Neural crest cell (in vitro differentiated cells): ENCODE results near the gene FARP1. TPM values are rescaled to one million over a fixed set of nuclear protein-coding genes. Genes with fewer than 3 reads are reported as not detected.

ENCODE experiments used
- DNase-seq: peaks from one replicate; pipeline ENCODE4 v3.0.0; 2021; ENCODE audit warnings: low read depth, mixed read lengths, low spot score
- H3K27ac Mint-ChIP-seq: one replicate; pipeline ENCODE4 v1.8.0; 2021; ENCODE audit warnings: mild to moderate bottlenecking, mixed read lengths; ENCODE audit not compliant: unreplicated experiment
- H3K27me3 Mint-ChIP-seq: 2 replicates; pipeline ENCODE4 v1.8.0; 2021; ENCODE audit warnings: low read depth, mild to moderate bottlenecking, mixed read lengths
- H3K36me3 Mint-ChIP-seq: 2 replicates; pipeline ENCODE4 v1.8.0; 2021; ENCODE audit warnings: low read depth, mild to moderate bottlenecking, mixed read lengths
- H3K4me1 Mint-ChIP-seq: 2 replicates; pipeline ENCODE4 v1.8.0; 2021; ENCODE audit warnings: mixed read lengths
- H3K4me3 Mint-ChIP-seq: one replicate; pipeline ENCODE4 v1.8.0; 2021; ENCODE audit warnings: mild to moderate bottlenecking, mixed read lengths
- H3K9me3 Mint-ChIP-seq: 2 replicates; pipeline ENCODE4 v1.8.0; 2021; ENCODE audit warnings: mixed read lengths
- CTCF ChIP-seq: fragments of 200-600 bp; sonication (generic); conservative IDR thresholded peaks from 2 replicates; pipeline ENCODE4 v1.5.0; 2021; ENCODE audit warnings: antibody characterized with exemption, mild to moderate bottlenecking
- total RNA-seq: library from RNA; stranded (reverse); gene quantifications from 2 replicates; pipeline ENCODE4 v1.2.1, GENCODE V29; 2021

Gene FARP1
- total RNA-seq, 1 donor from 2014 or later: 138 TPM

GRCh38 chr13:98157188-98157587 is 14.3 kb downstream of the FARP1 start:
- no peaks in the 10 kb centered on the region for H3K27me3 Mint-ChIP-seq
- H3K4me1 Mint-ChIP-seq: peaks cover 46% of the 10 kb centered on the region
- peak overlapping the region; percentile 8 for H3K27ac Mint-ChIP-seq
- H3K4me3 Mint-ChIP-seq: no peak overlapping the region
- H3K36me3 Mint-ChIP-seq: peaks cover 16% of the 10 kb centered on the region
- peaks cover 2% of the 10 kb centered on the region for H3K9me3 Mint-ChIP-seq
- no peak for DNase-seq
- TF ChIP-seq CTCF: no peak

GRCh38 chr13:98157609-98158008 is 14.7 kb downstream of the FARP1 start:
- H3K4me1 Mint-ChIP-seq: peaks cover 45% of the 10 kb centered on the region
- peaks cover 4% of the 10 kb centered on the region for H3K9me3 Mint-ChIP-seq
- H3K27ac Mint-ChIP-seq: peak overlapping the region; percentile 8
- no peaks in the 10 kb centered on the region for H3K27me3 Mint-ChIP-seq
- no peak for DNase-seq
- no peak for TF ChIP-seq CTCF
- peaks cover 19% of the 10 kb centered on the region for H3K36me3 Mint-ChIP-seq
- H3K4me3 Mint-ChIP-seq: no peak overlapping the region

- Mint-ChIP-seq H3K4me3 (no peak overlapping the region), H3K36me3 (peaks cover 23% of the 10 kb centered on the region), H3K27me3 (no peaks in the 10 kb centered on the region), H3K27ac (no peak overlapping the region), H3K9me3 (peaks cover 8% of the 10 kb centered on the region), H3K4me1 (peaks cover 45% of the 10 kb centered on the region)
- DNase-seq: no peak
- TF ChIP-seq CTCF: no peak
Measured at GRCh38 chr13:98158172-98158899, 15.4 kb downstream of the FARP1 start.

GRCh38 chr13:98162935-98163334 is 20.0 kb downstream of the FARP1 start:
- no peak overlapping the region for H3K27ac Mint-ChIP-seq
- H3K9me3 Mint-ChIP-seq: peaks cover 8% of the 10 kb centered on the region
- peaks cover 42% of the 10 kb centered on the region for H3K4me1 Mint-ChIP-seq
- TF ChIP-seq CTCF: no peak
- no peak overlapping the region for H3K4me3 Mint-ChIP-seq
- no peaks in the 10 kb centered on the region for H3K27me3 Mint-ChIP-seq
- H3K36me3 Mint-ChIP-seq: peaks cover 17% of the 10 kb centered on the region
- no peak for DNase-seq

GRCh38 chr13:98169331-98169730 is 26.4 kb downstream of the FARP1 start:
- no peaks in the 10 kb centered on the region for H3K36me3 Mint-ChIP-seq
- H3K27ac Mint-ChIP-seq: no peak overlapping the region
- peaks cover 63% of the 10 kb centered on the region for H3K4me1 Mint-ChIP-seq
- TF ChIP-seq CTCF: no peak
- H3K27me3 Mint-ChIP-seq: no peaks in the 10 kb centered on the region
- DNase-seq: no peak
- no peaks in the 10 kb centered on the region for H3K9me3 Mint-ChIP-seq
- H3K4me3 Mint-ChIP-seq: no peak overlapping the region
